OCI-M2 (cell line): ENCODE data around the gene MAPK12.

Experiments
- DNase-seq: peaks from one replicate; lab custom pipeline; 2025; ENCODE audit not compliant: unreplicated experiment; lab: John Stamatoyannopoulos, UW

MAPK12 gene

DNA sequence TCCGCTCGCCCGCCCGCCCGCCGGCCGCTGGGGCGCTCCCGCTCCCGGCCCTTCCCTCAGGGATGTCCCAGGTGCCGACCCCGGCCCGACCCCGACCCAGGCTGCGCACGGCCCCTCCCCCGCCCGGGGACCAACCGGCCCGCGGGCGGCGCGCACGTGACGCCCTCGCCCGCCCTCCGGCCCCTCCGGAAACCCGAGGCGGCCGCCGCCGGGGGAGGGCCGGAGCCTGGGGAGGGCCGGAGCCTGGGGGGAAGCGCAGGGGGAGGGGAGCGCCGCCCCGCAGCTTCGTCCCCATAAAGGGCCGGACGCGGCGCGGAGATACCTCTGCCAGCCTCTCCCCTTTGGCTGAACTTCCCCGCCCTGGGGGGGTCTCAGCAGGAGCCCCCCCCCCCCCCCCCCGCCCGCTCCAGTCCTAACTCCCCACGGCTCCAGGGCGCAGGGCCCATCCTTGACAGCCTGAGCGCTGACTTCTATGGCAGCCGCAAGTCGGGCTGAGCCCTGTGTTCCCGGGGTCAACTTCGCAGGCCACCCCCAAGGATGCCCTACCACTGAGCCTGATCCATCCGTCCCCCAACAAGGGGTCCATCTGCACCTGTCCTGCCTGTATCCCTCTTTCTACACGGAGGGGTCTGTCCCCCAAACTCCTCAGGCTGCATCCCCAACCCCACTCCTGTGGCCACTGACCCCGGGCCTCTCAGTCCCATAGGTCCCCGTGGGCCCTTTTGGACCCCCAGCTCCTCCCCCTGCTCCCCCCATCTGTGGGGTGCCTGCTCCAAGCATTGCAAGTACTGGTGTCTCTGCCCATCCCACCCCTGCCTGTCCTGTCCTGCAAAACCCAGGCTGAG is at the start of gene MAPK12:
TSS of gene MAPK12 (minus strand) at position 69 of the 845 bp plus-strand sequence. CDS start 174 bp downstream, outside the sequence.
- DNase-seq = no peak

- DNase-seq = no peak
These were observed 49.5 kb upstream of the MAPK12 start for GRCh38 chr22:50310949-50311444.

GRCh38 chr22:50310031-50310722 is 48.7 kb upstream of the MAPK12 start:
- DNase-seq = no peak

DNA sequence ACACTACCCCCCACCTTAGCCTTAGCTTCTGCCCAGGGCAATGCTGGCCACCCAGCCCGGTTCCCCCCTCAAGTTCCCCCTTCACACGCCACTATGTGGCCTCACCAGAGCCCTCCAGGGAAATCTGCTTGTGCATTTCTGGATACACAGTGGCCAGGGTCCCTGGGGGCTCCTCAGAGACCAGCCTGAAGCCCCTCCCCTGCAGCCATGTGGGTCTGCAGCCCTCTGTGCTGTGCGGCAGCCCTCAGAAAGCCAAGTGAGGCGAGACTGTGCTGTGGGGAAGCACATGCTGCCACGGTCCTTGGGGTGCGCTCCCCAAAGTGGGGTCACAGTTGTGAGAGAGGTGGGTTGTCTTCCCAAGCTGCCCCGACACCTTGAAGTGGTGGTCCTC is 48.1 kb upstream of the MAPK12 start:
- no peak for DNase-seq

GRCh38 chr22:50308986-50309600 is 47.6 kb upstream of the MAPK12 start:
- no peak for DNase-seq

GRCh38 chr22:50308597-50308935 is 47.1 kb upstream of the MAPK12 start:
- DNase-seq = no peak

GRCh38 chr22:50307890-50308596 is 46.6 kb upstream of the MAPK12 start:
- no peak for DNase-seq

- DNase-seq = no peak
These were observed 45.6 kb upstream of the MAPK12 start, which contains the start of gene PLXNB2 for GRCh38 chr22:50306753-50307749. Gene PLXNB2 (minus strand): TSS chr22:50307646. CDS start chr22:50290584, 17,062 bp downstream.

DNA sequence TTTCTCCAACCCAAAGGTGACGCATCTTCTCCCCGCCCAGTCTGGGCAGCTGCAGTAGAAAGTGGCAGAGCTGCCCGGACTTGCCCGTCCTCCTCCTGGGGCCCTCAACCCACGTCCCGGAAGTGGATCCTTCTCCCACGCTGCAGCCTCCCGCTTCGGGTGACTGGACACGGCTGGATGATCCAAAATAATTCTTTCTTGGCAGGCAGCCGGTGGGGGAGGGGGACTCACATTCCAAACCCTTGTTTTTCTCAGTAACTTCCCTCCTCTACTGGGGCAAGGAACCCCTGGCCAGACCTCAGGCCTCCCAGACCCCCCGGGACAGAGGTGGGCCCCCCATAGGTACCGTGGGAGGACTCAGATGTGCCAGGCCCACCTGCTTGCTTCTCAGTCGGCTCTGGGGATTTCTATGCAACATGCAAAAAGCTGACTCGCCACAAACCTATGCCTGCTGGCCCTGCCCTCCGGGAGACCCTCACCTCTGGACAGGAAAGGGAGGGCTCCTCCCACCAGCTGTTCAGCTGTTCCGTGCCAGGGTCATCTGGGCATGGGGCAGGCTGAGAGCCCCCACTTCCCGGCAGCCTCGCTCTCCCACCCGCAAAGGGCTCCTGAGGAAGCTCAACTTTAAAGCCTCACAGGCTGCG is 44.6 kb upstream of the MAPK12 start:
- no peak for DNase-seq

DNA sequence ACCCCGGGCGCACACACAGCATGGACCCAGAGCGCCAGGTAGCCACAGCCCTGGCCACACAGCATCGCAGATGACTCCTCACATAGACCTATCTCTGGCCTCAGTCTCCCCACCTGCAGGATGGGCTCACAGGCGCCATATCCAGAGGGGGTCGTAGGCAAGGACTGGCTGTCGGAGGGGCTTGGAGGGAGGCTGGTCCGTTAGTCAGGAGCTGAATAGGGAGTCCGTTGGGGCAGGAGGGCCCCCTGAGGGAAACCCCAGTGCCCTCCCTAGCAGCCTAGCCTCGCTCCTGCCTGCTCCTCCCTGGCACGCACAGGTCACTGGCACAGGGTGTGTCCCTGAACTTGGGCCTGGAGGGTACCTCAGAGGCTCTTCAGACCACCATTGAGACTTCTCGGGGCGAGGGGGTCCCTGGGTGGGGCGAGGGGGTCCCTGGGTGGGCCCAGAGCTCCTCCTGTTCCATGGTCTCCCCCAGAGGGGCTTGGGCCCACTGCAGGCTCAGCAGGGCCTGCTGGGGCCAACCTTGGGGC is 44.0 kb upstream of the MAPK12 start:
- no peak for DNase-seq

GRCh38 chr22:50304528-50305392 is 43.3 kb upstream of the MAPK12 start:
- no peak for DNase-seq

DNA sequence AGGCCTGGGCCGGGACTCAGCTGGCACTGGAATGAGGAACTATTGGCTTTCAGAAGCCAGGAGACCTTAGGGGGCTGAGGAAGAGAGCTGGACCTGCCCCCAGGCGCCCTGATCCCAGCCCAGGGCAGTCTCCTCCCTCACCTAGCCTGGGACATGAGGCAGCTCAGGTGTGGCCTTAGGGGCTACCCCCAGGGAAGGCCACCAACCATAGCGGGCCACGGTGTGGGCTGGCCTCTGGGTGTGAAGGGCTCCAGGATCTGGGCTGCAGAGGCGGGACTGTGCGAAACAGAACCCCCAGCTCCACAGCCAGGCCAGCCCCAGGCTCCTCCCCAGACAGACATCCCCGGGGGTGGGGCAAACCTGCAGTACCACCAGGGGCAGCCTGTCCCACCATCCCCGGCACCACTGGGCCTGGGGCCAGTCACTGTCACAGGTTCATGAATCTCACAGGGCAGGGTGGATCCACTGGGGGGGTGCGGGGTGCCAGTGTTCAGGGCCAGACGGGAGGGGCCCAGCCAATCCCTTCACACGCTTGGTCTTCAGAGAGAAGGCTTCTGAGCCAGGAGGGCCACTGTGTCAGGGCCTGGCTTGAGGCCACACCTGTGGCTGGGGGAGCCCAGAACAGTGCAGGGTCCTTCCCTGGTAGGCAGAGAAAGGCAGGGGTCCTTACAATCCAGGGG is 42.5 kb upstream of the MAPK12 start:
- DNase-seq = no peak

DNA sequence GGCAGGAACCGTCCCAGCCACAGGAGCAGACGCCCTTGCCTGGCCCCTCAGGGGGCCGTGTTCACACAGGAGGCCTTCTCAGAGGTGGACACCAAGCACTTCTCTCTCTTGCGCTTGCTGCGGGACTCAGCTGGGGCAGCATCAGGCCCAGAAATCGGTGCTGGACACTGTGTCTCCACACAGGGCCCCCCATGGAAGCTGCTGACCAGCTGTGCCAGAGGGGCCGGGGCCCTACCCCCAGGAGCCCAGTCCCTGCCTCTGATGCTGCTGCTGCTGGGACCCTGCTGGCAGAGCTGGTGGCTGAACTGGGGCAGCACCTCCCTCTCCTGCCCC is 42.0 kb upstream of the MAPK12 start:
- DNase-seq = no peak

DNA sequence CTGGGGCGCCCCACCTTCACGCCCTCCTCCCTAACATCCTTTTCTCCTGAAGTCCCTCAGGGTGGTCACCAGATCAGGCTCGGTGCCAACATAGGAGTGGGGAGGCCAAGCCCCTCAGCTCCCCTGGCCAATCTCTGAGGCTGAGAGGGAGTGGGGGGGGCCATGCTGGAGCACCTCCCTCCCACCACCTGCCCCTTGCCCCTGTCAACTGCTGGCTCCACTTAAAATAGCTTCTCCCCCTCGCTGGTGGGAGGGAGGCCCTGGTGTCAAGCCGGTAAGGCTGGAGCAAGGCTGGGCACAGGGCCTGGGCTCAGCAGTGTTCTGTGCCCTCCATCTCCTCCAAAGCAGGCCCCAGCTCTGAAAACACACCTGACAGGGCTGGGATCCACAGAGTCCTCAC is 41.1 kb upstream of the MAPK12 start:
- DNase-seq = no peak

DNA sequence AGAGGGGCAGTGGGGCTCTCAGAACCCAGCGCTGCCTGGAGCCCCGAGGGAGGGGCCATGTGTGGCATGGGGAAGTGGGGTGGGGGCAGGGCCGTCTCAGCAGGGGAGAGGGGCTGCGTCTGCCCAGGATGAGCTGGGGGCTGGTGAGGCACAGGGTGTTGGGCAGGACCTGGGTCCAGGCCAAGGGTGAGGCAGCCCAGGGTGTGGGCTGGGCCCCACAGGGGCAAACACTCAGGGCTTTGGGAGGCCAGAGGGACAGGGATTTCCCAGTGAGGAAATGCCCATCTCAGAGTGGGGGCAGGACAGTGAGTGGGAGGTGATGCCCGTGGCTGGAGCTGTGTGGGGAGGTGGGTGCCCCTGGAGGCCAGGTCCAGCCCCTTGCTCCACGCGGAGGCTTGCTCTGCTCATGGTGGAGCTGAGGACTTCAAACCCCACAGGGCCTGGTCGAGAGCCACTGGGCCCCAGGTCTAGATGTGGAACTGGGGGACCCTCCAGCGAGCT is 40.6 kb upstream of the MAPK12 start:
- DNase-seq = no peak

- DNase-seq = no peak
These were observed 40.1 kb upstream of the MAPK12 start for GRCh38 chr22:50301581-50301991.

- no peak for DNase-seq
These were observed 39.3 kb upstream of the MAPK12 start for GRCh38 chr22:50300620-50301257.
